GM23248 (cell line): ENCODE measurements around the gene GASK1A. TPM values are rescaled to one million over a fixed set of nuclear protein-coding genes. Genes with fewer than 3 reads are reported as not detected.

Experiments
- DNase-seq: peaks from one replicate; pipeline ENCODE4 v3.0.0-alpha.2; 2015
- H2AFZ ChIP-seq: fragments of 200-600 bp; sonication (generic); 2 replicates; pipeline ENCODE4 v1.6.1; 2016; ENCODE audit warnings: antibody characterized with exemption
- H3F3A ChIP-seq: fragments of 200-600 bp; sonication (generic); 2 replicates; pipeline ENCODE4 v1.6.1; 2016; ENCODE audit warnings: mild to moderate bottlenecking, antibody characterized with exemption, mixed run types; ENCODE audit not compliant: insufficient read depth
- H3K27ac ChIP-seq: fragments of 200-600 bp; sonication (generic); 2 replicates; pipeline ENCODE4 v1.5.1; 2016; ENCODE audit warnings: mild to moderate bottlenecking
- H3K27me3 ChIP-seq: fragments of 200-600 bp; sonication (generic); replicated peaks from 2 replicates; pipeline ENCODE4 v1.6.1; 2016; ENCODE audit warnings: mild to moderate bottlenecking; ENCODE audit not compliant: insufficient read depth
- H3K36me3 ChIP-seq: fragments of 200-600 bp; sonication (generic); 2 replicates; pipeline ENCODE4 v1.6.1; 2016; ENCODE audit warnings: low read depth, mild to moderate bottlenecking
- H3K4me1 ChIP-seq: fragments of 200-600 bp; sonication (generic); 2 replicates; pipeline ENCODE4 v1.6.1; 2016; ENCODE audit warnings: mild to moderate bottlenecking; ENCODE audit not compliant: insufficient read depth
- H3K4me2 ChIP-seq: fragments of 200-600 bp; sonication (generic); one replicate; pipeline ENCODE4 v1.6.1; 2016; ENCODE audit warnings: mild to moderate bottlenecking; ENCODE audit not compliant: unreplicated experiment
- H3K4me3 ChIP-seq: fragments of 200-600 bp; sonication (generic); 2 replicates; pipeline ENCODE4 v1.5.1; 2016; ENCODE audit warnings: mild to moderate bottlenecking
- H3K79me2 ChIP-seq: fragments of 200-600 bp; sonication (generic); 2 replicates; pipeline ENCODE4 v1.6.1; 2016; ENCODE audit warnings: mild to moderate bottlenecking; ENCODE audit not compliant: insufficient read depth
- H3K9ac ChIP-seq: fragments of 200-600 bp; sonication (generic); 2 replicates; pipeline ENCODE4 v1.6.1; 2016; ENCODE audit warnings: mild to moderate bottlenecking
- H3K9me2 ChIP-seq: fragments of 200-600 bp; sonication (generic); 2 replicates; pipeline ENCODE4 v1.6.1; 2016; ENCODE audit warnings: mixed run types, mild to moderate bottlenecking, moderate library complexity; ENCODE audit not compliant: insufficient read depth
- H3K9me3 ChIP-seq: fragments of 200-600 bp; sonication (generic); one replicate; pipeline ENCODE4 v1.6.1; 2017; ENCODE audit warnings: low read depth
- H4K20me1 ChIP-seq: fragments of 200-600 bp; sonication (generic); 2 replicates; pipeline ENCODE4 v1.6.0; 2016; ENCODE audit not compliant: insufficient read depth
- EZH2 ChIP-seq: fragments of 200-600 bp; sonication (generic); IDR thresholded peaks from 2 replicates; pipeline ENCODE4 v1.6.1; 2018; ENCODE audit warnings: antibody characterized with exemption, mild to moderate bottlenecking; ENCODE audit not compliant: insufficient read depth, poor library complexity, severe bottlenecking
- EZH2phosphoT487 ChIP-seq: fragments of 200-600 bp; sonication (generic); IDR thresholded peaks from 2 replicates; pipeline ENCODE4 v1.6.1; 2018; ENCODE audit warnings: antibody characterized with exemption, moderate library complexity, mild to moderate bottlenecking, low read depth; ENCODE audit not compliant: insufficient read depth
- WGBS, 2 experiments: methylation state at CpG; one replicate each; pipeline ENCODE4 v1.1.6; 2015 to 2017; ENCODE audit warnings: low lambda C conversion rate in 2 of 2, low coverage in 1 of 2; ENCODE audit errors: missing lambda C conversion rate in 2 of 2; 5-methylcytosine and 5-hydroxymethylcytosine counted together
- in situ Hi-C: fragments of 300-500 bp; cut with MboI; formaldehyde crosslinking; loops from 2 replicates; pipeline ENCODE4 v1.15.0; 2020
- polyA plus RNA-seq: library from polyadenylated mRNA; unstranded; fragments of >200 nt; fragmentation: Nextera tagmentation; extraction: Ambion mirVana; gene quantifications from 2 replicates; pipeline ENCODE4 v1.2.1, GENCODE V29; 2016
- total RNA-seq: library from RNA; depleted of rRNA; stranded (reverse); fragments of >200 nt; shearing (Covaris generic); gene quantifications from 2 replicates; pipeline ENCODE4 v1.2.3, GENCODE V29; 2014

The GASK1A gene
- total and polyA plus RNA-seq, 2 experiments from 2014 or later, result 0.08 to 1.8 TPM

DNA sequence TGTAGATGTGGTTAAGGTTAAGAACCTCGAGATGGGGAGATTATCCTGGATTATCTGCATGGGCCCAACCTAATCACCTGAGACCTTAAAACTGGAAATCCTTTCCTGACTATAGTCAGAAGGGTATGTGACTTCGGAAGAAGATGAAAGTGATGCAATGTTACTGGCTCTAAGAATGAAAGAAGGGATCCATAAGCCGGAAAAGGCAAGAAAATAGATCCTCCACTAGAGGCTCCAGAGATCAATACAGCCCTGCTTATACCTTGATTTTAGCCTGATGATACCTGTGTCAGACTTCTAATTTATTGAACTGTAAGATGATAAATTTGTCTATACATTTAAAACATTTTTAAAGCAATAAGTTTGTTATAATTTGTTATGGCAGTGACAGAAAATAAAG is 21.5 kb upstream of the GASK1A start:
- no peaks in the 10 kb centered on the region for H4K20me1 ChIP-seq
- H3K27me3 ChIP-seq, result no peaks in the 10 kb centered on the region
- in situ Hi-C loops, result loop anchor here (25.0 kb wide), 1 partner anchor 555 kb away; no protein-coding TSS in a partner anchor
- no peak overlapping the region for H3K9ac ChIP-seq
- no peak overlapping the region for H3K27ac ChIP-seq
- 68 to 74% methylated on average over 3 of the region's 3 CpGs for WGBS, 2 experiments
- no peak overlapping the region for H2AFZ ChIP-seq
- TF ChIP-seq EZH2 (no peak), EZH2phosphoT487 (no peak)
- H3F3A ChIP-seq, result no peaks in the 10 kb centered on the region
- H3K9me3 ChIP-seq, result no peaks in the 10 kb centered on the region
- no peaks in the 10 kb centered on the region for H3K4me1 ChIP-seq
- no peak overlapping the region for H3K4me3 ChIP-seq
- no peak overlapping the region for H3K4me2 ChIP-seq
- no peaks in the 10 kb centered on the region for H3K36me3 ChIP-seq
- H3K79me2 ChIP-seq, result no peaks in the 10 kb centered on the region
- H3K9me2 ChIP-seq, result no peaks in the 10 kb centered on the region
- no peak for DNase-seq

DNA sequence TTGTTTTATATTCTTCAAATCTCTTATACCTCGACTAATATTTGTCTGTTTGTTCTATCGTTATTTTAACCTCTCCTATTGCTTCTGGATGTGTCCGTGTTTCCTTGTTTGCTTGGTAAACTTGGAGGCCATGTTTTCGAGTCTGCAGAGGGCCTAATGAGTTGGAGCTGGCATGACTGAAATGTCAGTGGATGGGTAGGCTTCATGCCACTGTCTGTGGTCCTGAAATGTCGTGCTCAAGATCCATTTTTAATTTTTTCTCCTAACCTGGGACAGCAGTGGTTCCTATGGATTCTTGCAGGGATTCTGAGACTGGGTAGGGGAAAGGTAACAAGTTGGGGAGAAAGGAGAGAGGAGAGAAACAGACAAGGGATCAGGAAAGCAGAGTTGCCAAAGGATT is 18.8 kb upstream of the GASK1A start:
- Histone ChIP-seq H3K36me3 (no peaks in the 10 kb centered on the region), H3K27me3 (no peaks in the 10 kb centered on the region), H3K4me2 (no peak overlapping the region), H3F3A (no peaks in the 10 kb centered on the region), H2AFZ (no peak overlapping the region), H3K27ac (no peak overlapping the region), H3K9ac (no peak overlapping the region), H3K4me3 (no peak overlapping the region), H3K9me2 (no peaks in the 10 kb centered on the region), H3K4me1 (no peaks in the 10 kb centered on the region), H4K20me1 (no peaks in the 10 kb centered on the region), H3K9me3 (no peaks in the 10 kb centered on the region), H3K79me2 (no peaks in the 10 kb centered on the region)
- DNase-seq, result peak; percentile 35
- 57 to 60% methylated on average over 5 of the region's 5 CpGs for WGBS, 2 experiments
- in situ Hi-C loops, result loop anchor here (5.0 to 25.0 kb wide), 2 partner anchors 192 to 552 kb away; no protein-coding TSS in a partner anchor
- TF ChIP-seq EZH2 (no peak), EZH2phosphoT487 (no peak)

GRCh38 chr3:42960786-42961185 is 18.3 kb upstream of the GASK1A start:
- Histone ChIP-seq H3K9me3 (no peaks in the 10 kb centered on the region), H3K27me3 (no peaks in the 10 kb centered on the region), H3K9me2 (no peaks in the 10 kb centered on the region), H3K79me2 (no peaks in the 10 kb centered on the region), H2AFZ (no peak overlapping the region), H3K27ac (no peak overlapping the region), H3F3A (no peaks in the 10 kb centered on the region), H3K4me2 (no peak overlapping the region), H3K36me3 (no peaks in the 10 kb centered on the region), H3K9ac (no peak overlapping the region), H3K4me3 (no peak overlapping the region), H3K4me1 (no peaks in the 10 kb centered on the region), H4K20me1 (no peaks in the 10 kb centered on the region)
- TF ChIP-seq EZH2phosphoT487 (no peak), EZH2 (no peak)
- in situ Hi-C loops, result loop anchor here (5.0 to 25.0 kb wide), 2 partner anchors 192 to 552 kb away; no protein-coding TSS in a partner anchor
- 50 to 62% methylated on average over 1 of the region's 1 CpG for WGBS, 2 experiments
- DNase-seq, result no peak

DNA sequence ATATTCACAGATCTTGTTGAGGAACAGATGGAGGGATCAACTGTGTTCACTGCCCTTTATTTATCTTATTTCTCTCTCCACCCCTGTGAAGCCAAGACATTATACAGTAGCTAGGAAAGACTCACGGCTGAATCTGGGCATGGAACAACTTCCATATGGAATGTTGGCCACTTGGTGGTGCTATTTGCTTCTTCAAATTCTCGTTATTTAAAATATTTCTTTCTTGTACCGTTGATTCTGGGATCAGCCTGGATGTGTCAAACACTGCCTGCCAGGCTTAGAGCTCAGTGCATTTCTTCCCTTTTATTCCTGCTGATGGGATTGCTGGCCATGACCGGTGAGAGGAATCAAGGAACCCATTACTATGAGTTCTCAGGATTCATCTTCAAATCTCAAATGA is 17.5 kb upstream of the GASK1A start:
- in situ Hi-C loops, result loop anchor here (5.0 to 25.0 kb wide), 2 partner anchors 191 to 551 kb away; no protein-coding TSS in a partner anchor

GRCh38 chr3:42963269-42963668 is 15.8 kb upstream of the GASK1A start:
- no peak for TF ChIP-seq EZH2phosphoT487
- TF ChIP-seq EZH2, result no peak
- in situ Hi-C loops, result loop anchor here (5.0 to 25.0 kb wide), 2 partner anchors 189 to 549 kb away; no protein-coding TSS in a partner anchor
- 51 to 57% methylated on average over 2 of the region's 2 CpGs for WGBS, 2 experiments

More for the DNA sequence above, 17.5 kb upstream of the GASK1A start:
- no peaks in the 10 kb centered on the region for H3F3A ChIP-seq
- H2AFZ ChIP-seq, result no peak overlapping the region
- no peaks in the 10 kb centered on the region for H3K9me2 ChIP-seq
- DNase-seq, result peak; percentile 78
- no peaks in the 10 kb centered on the region for H3K79me2 ChIP-seq
- H3K27me3 ChIP-seq, result no peaks in the 10 kb centered on the region
- no peaks in the 10 kb centered on the region for H3K4me1 ChIP-seq
- H3K9me3 ChIP-seq, result no peaks in the 10 kb centered on the region
- no peaks in the 10 kb centered on the region for H3K36me3 ChIP-seq
- H3K9ac ChIP-seq, result no peak overlapping the region
- H3K4me2 ChIP-seq, result no peak overlapping the region
- no peak overlapping the region for H3K27ac ChIP-seq
- TF ChIP-seq EZH2phosphoT487 (no peak), EZH2 (no peak)
- 2 to 4% methylated on average over 4 of the region's 4 CpGs for WGBS, 2 experiments
- H4K20me1 ChIP-seq, result no peaks in the 10 kb centered on the region
- H3K4me3 ChIP-seq, result no peak overlapping the region

More at GRCh38 chr3:42963269-42963668, 15.8 kb upstream of the GASK1A start:
- Histone ChIP-seq H3K27ac (no peak overlapping the region), H3K9me2 (no peaks in the 10 kb centered on the region), H3K4me1 (no peaks in the 10 kb centered on the region), H4K20me1 (no peaks in the 10 kb centered on the region), H3K27me3 (no peaks in the 10 kb centered on the region), H3K4me2 (no peak overlapping the region), H2AFZ (no peak overlapping the region), H3K9ac (no peak overlapping the region), H3F3A (no peaks in the 10 kb centered on the region), H3K9me3 (no peaks in the 10 kb centered on the region), H3K4me3 (no peak overlapping the region), H3K36me3 (no peaks in the 10 kb centered on the region), H3K79me2 (no peaks in the 10 kb centered on the region)
- no peak for DNase-seq
